HEK293 (cell line): ENCODE measurements around the gene MTRF1L.
A peak's percentile ranks its signal among the peaks of the same experiment; 100 is the strongest.

Experiments used
- CTCF ChIP-seq: fragments of 450-650 bp; formaldehyde crosslinking; IDR thresholded peaks from 2 replicates; pipeline ENCODE4 v1.5.1; 2016; ENCODE audit warnings: missing biosample characterization, missing genetic modification characterization
- EGR2 ChIP-seq: fragments of 450-650 bp; formaldehyde crosslinking; IDR thresholded peaks from 2 replicates; pipeline ENCODE4 v1.5.1; 2016; ENCODE audit warnings: low read depth, missing biosample characterization, missing genetic modification characterization
- KLF1 ChIP-seq: fragments of 450-650 bp; formaldehyde crosslinking; IDR thresholded peaks from 2 replicates; pipeline ENCODE4 v1.5.1; 2016; ENCODE audit warnings: missing biosample characterization, missing genetic modification characterization
- KLF16 ChIP-seq: fragments of 450-650 bp; formaldehyde crosslinking; IDR thresholded peaks from 2 replicates; pipeline ENCODE4 v1.5.1; 2017; ENCODE audit warnings: missing biosample characterization, missing genetic modification characterization
- PATZ1 ChIP-seq: fragments of 450-650 bp; formaldehyde crosslinking; IDR thresholded peaks from 2 replicates; pipeline ENCODE4 v1.5.1; 2016; ENCODE audit warnings: missing biosample characterization, missing genetic modification characterization
- PRDM10 ChIP-seq: fragments of 450-650 bp; formaldehyde crosslinking; IDR thresholded peaks from 2 replicates; pipeline ENCODE4 v1.5.1; 2016; ENCODE audit warnings: missing biosample characterization, missing genetic modification characterization
- WT1 ChIP-seq: fragments of 450-650 bp; formaldehyde crosslinking; IDR thresholded peaks from 2 replicates; pipeline ENCODE4 v1.5.1; 2016; ENCODE audit warnings: missing biosample characterization, missing genetic modification characterization
- ZBTB11 ChIP-seq: fragments of 450-650 bp; formaldehyde crosslinking; conservative IDR thresholded peaks from 2 replicates; pipeline ENCODE4 v1.5.1; 2016; ENCODE audit warnings: low read depth, missing biosample characterization, missing genetic modification characterization
- ZFHX2 ChIP-seq: fragments of 450-650 bp; formaldehyde crosslinking; conservative IDR thresholded peaks from 2 replicates; pipeline ENCODE4 v1.5.1; 2016; ENCODE audit warnings: missing biosample characterization, missing genetic modification characterization
- ZNF184 ChIP-seq: fragments of 450-650 bp; IDR thresholded peaks from 2 replicates; pipeline ENCODE4 v1.5.1; 2018; ENCODE audit warnings: missing biosample characterization, mild to moderate bottlenecking, missing genetic modification characterization
- ZNF426 ChIP-seq: fragments of 450-650 bp; formaldehyde crosslinking; IDR thresholded peaks from 2 replicates; pipeline ENCODE4 v1.5.1; 2017; ENCODE audit warnings: missing biosample characterization, missing genetic modification characterization, mild to moderate bottlenecking, inconsistent platforms, moderate library complexity
- ZNF561 ChIP-seq: fragments of 450-650 bp; IDR thresholded peaks from 2 replicates; pipeline ENCODE4 v1.5.1; 2018; ENCODE audit warnings: missing biosample characterization, missing genetic modification characterization, borderline replicate concordance
- ZNF610 ChIP-seq: fragments of 450-650 bp; formaldehyde crosslinking; IDR thresholded peaks from 2 replicates; pipeline ENCODE4 v1.5.1; 2016; ENCODE audit warnings: missing biosample characterization, missing genetic modification characterization, borderline replicate concordance
- ZNF623 ChIP-seq: fragments of 450-650 bp; formaldehyde crosslinking; IDR thresholded peaks from 2 replicates; pipeline ENCODE4 v1.5.1; 2016; ENCODE audit warnings: missing biosample characterization, missing genetic modification characterization
- ZNF639 ChIP-seq: fragments of 450-650 bp; formaldehyde crosslinking; IDR thresholded peaks from 2 replicates; pipeline ENCODE4 v1.5.1; 2016; ENCODE audit warnings: missing biosample characterization, missing genetic modification characterization
- ZNF660 ChIP-seq: fragments of 450-650 bp; IDR thresholded peaks from 2 replicates; pipeline ENCODE4 v1.5.1; 2018; ENCODE audit warnings: missing biosample characterization, mild to moderate bottlenecking, missing genetic modification characterization
- ZNF677 ChIP-seq: fragments of 450-650 bp; IDR thresholded peaks from 2 replicates; pipeline ENCODE4 v1.5.0; 2018; ENCODE audit warnings: missing biosample characterization, mild to moderate bottlenecking, missing genetic modification characterization, moderate library complexity
- ZSCAN23 ChIP-seq: fragments of 450-650 bp; formaldehyde crosslinking; IDR thresholded peaks from 2 replicates; pipeline ENCODE4 v1.5.1; 2016; ENCODE audit warnings: missing biosample characterization, missing genetic modification characterization
- TF ChIP-seq, protein P1 (sequence below): fragments of 450-650 bp; formaldehyde crosslinking; IDR thresholded peaks from 2 replicates; pipeline ENCODE4 v1.5.1; 2017; ENCODE audit warnings: missing biosample characterization, missing genetic modification characterization

MTRF1L gene

GRCh38 chr6:152983637-152984512, 18.6 kb downstream of the MTRF1L start (continued):
- TF ChIP-seq ZBTB11 (tag by site-specific recombination), result peak; percentile 41
- no peak for TF ChIP-seq ZNF610 (tag by site-specific recombination)
- TF ChIP-seq KLF1 (tag by site-specific recombination), result peak; percentile 93
- no peak for TF ChIP-seq CTCF (tag by site-specific recombination)
- TF ChIP-seq ZNF561 (tag by site-specific recombination), result peak; percentile 13; the same call in 1 of the 2 replicates
- TF ChIP-seq PRDM10 (tag by site-specific recombination), result peak; percentile 65
- 0 out of 2 replicates have a peak, but pooled peaks have one; percentile 38 for TF ChIP-seq ZNF639 (tag by site-specific recombination)
- TF ChIP-seq ZNF623 (tag by site-specific recombination), result no peak
- TF ChIP-seq ZNF660 (tag by site-specific recombination), result peak; percentile 16; the same call in 1 of the 2 replicates
- TF ChIP-seq ZSCAN23 (tag by site-specific recombination), result no peak
- peak; percentile 23; the same call in 1 of the 2 replicates for TF ChIP-seq WT1 (tag by site-specific recombination)
- peak; percentile 66 for TF ChIP-seq ZFHX2
- peak; percentile 6; the same call in 1 of the 2 replicates for TF ChIP-seq ZNF426 (tag by site-specific recombination)
- TF ChIP-seq, protein P1, sequence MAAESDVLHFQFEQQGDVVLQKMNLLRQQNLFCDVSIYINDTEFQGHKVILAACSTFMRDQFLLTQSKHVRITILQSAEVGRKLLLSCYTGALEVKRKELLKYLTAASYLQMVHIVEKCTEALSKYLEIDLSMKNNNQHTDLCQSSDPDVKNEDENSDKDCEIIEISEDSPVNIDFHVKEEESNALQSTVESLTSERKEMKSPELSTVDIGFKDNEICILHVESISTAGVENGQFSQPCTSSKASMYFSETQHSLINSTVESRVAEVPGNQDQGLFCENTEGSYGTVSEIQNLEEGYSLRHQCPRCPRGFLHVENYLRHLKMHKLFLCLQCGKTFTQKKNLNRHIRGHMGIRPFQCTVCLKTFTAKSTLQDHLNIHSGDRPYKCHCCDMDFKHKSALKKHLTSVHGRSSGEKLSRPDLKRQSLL, result no peak
- no peak for TF ChIP-seq ZNF677
- TF ChIP-seq PATZ1 (tag by site-specific recombination), result peak; percentile 13; the same call in 1 of the 2 replicates
- peak; percentile 40; the same call in 1 of the 2 replicates for TF ChIP-seq ZNF184 (tag by site-specific recombination)
- peak; percentile 69 for TF ChIP-seq EGR2
- 0 out of 2 replicates have a peak, but pooled peaks have one; percentile 0 for TF ChIP-seq KLF16 (tag by site-specific recombination)
